Endothelial cell of umbilical vein (primary cell): ENCODE results near the gene MYO9B. TPM values are rescaled to one million over a fixed set of nuclear protein-coding genes. Genes with fewer than 3 reads are reported as not detected.

Source experiments
- BruUV-seq: library from RNA; stranded (reverse); fragments of 400-500 nt; replicated peaks from 2 replicates; lab custom pipeline; 2021; lab: Mats Ljungman, UMichigan
- CTCF ChIA-PET: fragments of 300-600, 350-600 bp; sonication (Branson Sonifier 250); formaldehyde crosslinking; loops from one replicate; lab custom pipeline; 2021; ENCODE audit warnings: antibody characterized with exemption, inconsistent platforms; lab: Charles Lee
- POLR2A ChIA-PET: fragments of 300-600, 350-600 bp; sonication (Branson Sonifier 250); formaldehyde crosslinking; loops from one replicate; lab custom pipeline; 2021; ENCODE audit warnings: antibody characterized with exemption, inconsistent platforms; lab: Charles Lee
- DNase-seq: peaks from one replicate; pipeline ENCODE4 v3.0.0-alpha.2; 2011; ENCODE audit warnings: low read depth, low spot score
- FAIRE-seq: peaks from 2 replicates; lab custom pipeline; 2011; peaks lifted over from hg19 to GRCh38; lab: Jason Lieb, UNC
- H2AFZ ChIP-seq: 2 replicates; pipeline ENCODE4 v1.6.0; 2012; ENCODE audit warnings: low read depth, low read length, control low read depth, inconsistent platforms
- H3K27ac ChIP-seq: 2 replicates; pipeline ENCODE4 v1.5.1; 2011; ENCODE audit warnings: low read depth, mild to moderate bottlenecking, control low read depth, low read length, moderate library complexity; ENCODE audit not compliant: insufficient read depth
- H3K27me3 ChIP-seq, 2 experiments: 2 replicates each; pipeline versions ENCODE4 v1.6.0 to v1.6.1; 2011; ENCODE audit warnings: low read length in 2 of 2, mixed read lengths in 1 of 2; ENCODE audit not compliant: control insufficient read depth in 2 of 2, insufficient read depth in 2 of 2
- H3K36me3 ChIP-seq, 2 experiments: 2 replicates in 1 of 2; 3 replicates in 1 of 2; pipeline ENCODE4 v1.5.1; 2011; ENCODE audit warnings: low read length in 2 of 2, mild to moderate bottlenecking in 1 of 2, moderate library complexity in 1 of 2; ENCODE audit not compliant: control insufficient read depth in 2 of 2, insufficient read depth in 2 of 2; ENCODE audit errors: extremely low read depth in 1 of 2
- H3K4me1 ChIP-seq: 3 replicates; pipeline ENCODE4 v1.5.1; 2011; ENCODE audit warnings: mild to moderate bottlenecking, low read length; ENCODE audit not compliant: control insufficient read depth, insufficient read depth; ENCODE audit errors: extremely low read depth
- H3K4me2 ChIP-seq: 2 replicates; pipeline ENCODE4 v1.6.1; 2011; ENCODE audit warnings: low read length, control low read depth, mixed read lengths; ENCODE audit not compliant: insufficient read depth
- H3K4me3 ChIP-seq, 3 experiments: fragments of 200-600 bp in 1 of 3; sonication (generic), shearing (Covaris generic) in 1 of 3; replicated peaks in 1 of 3; 2 replicates each; pipeline ENCODE4 v1.5.1; 2011 to 2016; ENCODE audit warnings: control low read depth in 3 of 3, low read length in 3 of 3, mild to moderate bottlenecking in 2 of 3, inconsistent platforms in 1 of 3, low read depth in 1 of 3, moderate library complexity in 1 of 3; ENCODE audit not compliant: insufficient read depth in 1 of 3
- H3K79me2 ChIP-seq: 2 replicates; pipeline ENCODE4 v1.6.0; 2012; ENCODE audit warnings: low read length, inconsistent platforms; ENCODE audit not compliant: control insufficient read depth, insufficient read depth
- H3K9ac ChIP-seq: replicated peaks from 2 replicates; pipeline ENCODE3; 2011; ENCODE audit warnings: low read length, control low read depth; ENCODE audit not compliant: insufficient read depth; ENCODE audit errors: extremely low read depth
- H3K9me1 ChIP-seq: replicated peaks from 3 replicates; pipeline ENCODE4 v1.6.0; 2011; ENCODE audit warnings: mild to moderate bottlenecking, low read length; ENCODE audit not compliant: control insufficient read depth, insufficient read depth; ENCODE audit errors: extremely low read depth
- H3K9me3 ChIP-seq: replicated peaks from 2 replicates; pipeline ENCODE4 v1.5.1; 2012; ENCODE audit warnings: low read length, inconsistent platforms; ENCODE audit not compliant: control insufficient read depth, insufficient read depth
- H4K20me1 ChIP-seq: replicated peaks from 2 replicates; pipeline ENCODE3; 2011; ENCODE audit warnings: mild to moderate bottlenecking, low read length; ENCODE audit not compliant: control insufficient read depth, insufficient read depth; ENCODE audit errors: extremely low read depth
- EZH2 ChIP-seq: IDR thresholded peaks from 2 replicates; pipeline ENCODE4 v1.6.1; 2012; ENCODE audit warnings: borderline replicate concordance, low read depth, mild to moderate bottlenecking, moderate library complexity, low read length, inconsistent platforms; ENCODE audit not compliant: severe bottlenecking
- FOS ChIP-seq: IDR thresholded peaks from 2 replicates; pipeline ENCODE4 v1.6.1; 2011; ENCODE audit warnings: mild to moderate bottlenecking, low read length, moderate library complexity, borderline replicate concordance; ENCODE audit not compliant: insufficient read depth
- GATA2 ChIP-seq: IDR thresholded peaks from 2 replicates; pipeline ENCODE4 v1.7.0; 2011; ENCODE audit warnings: low read depth, mild to moderate bottlenecking, moderate library complexity, mixed read lengths, low read length; ENCODE audit not compliant: insufficient read length, insufficient read depth
- JUN ChIP-seq: IDR thresholded peaks from 2 replicates; pipeline ENCODE4 v1.6.1; 2011; ENCODE audit warnings: borderline replicate concordance, low read depth; ENCODE audit not compliant: insufficient read length, insufficient read depth
- MYC ChIP-seq: IDR thresholded peaks from one replicate; pipeline ENCODE4 v1.6.1; 2011; ENCODE audit warnings: mild to moderate bottlenecking, low read depth, low read length
- POLR2A ChIP-seq: IDR thresholded peaks from 2 replicates; pipeline ENCODE4 v1.6.1; 2012; ENCODE audit warnings: low read depth, mild to moderate bottlenecking, control low read depth, low read length
- POLR2AphosphoS5 ChIP-seq: IDR thresholded peaks from 2 replicates; pipeline ENCODE4 v1.6.1; 2012; ENCODE audit warnings: low read depth, mild to moderate bottlenecking, control low read depth, low read length, moderate library complexity; ENCODE audit not compliant: insufficient read depth
- dilution Hi-C: fragments of 300-500 bp; cut with MboI; formaldehyde crosslinking; loops from one replicate; pipeline ENCODE4 v1.15.0; 2019; ENCODE audit warnings: low sequenced_read_pairs; ENCODE audit not compliant: extremely low pct_ligation_motif_present
- intact Hi-C: fragments of 100-400 bp; cut with micrococcal nuclease; formaldehyde crosslinking; loops from one replicate; pipeline ENCODE4 v1.10.0; 2022
- polyA plus RNA-seq, 4 experiments: library from polyadenylated mRNA; depleted of rRNA in 3 of 4; stranded (reverse) in 3 of 4; unstranded in 1 of 4; fragments of >200 nt; gene quantifications; 2 replicates each; pipeline versions ENCODE4 v1.2.1 to v1.2.3, GENCODE V29; 2011 to 2012; ENCODE audit warnings: missing spikeins in 1 of 4
- total RNA-seq: library from RNA; stranded (reverse); gene quantifications from 2 replicates; pipeline ENCODE4 v1.2.3, GENCODE V29; 2021
- TF ChIP-seq, protein P1 (sequence below): IDR thresholded peaks from 2 replicates; pipeline ENCODE4 v1.6.1; 2011; ENCODE audit not compliant: insufficient read depth, insufficient read length
- TF ChIP-seq, protein P2 (sequence below), 2 donors: IDR thresholded peaks; 1 replicate in 1 of 2; 2 replicates in 1 of 2; pipeline ENCODE4 v1.5.1; 2011; ENCODE audit warnings: low read length in 2 of 2, mild to moderate bottlenecking in 2 of 2, moderate library complexity in 2 of 2, control low read depth in 1 of 2, inconsistent platforms in 1 of 2, low read depth in 1 of 2; ENCODE audit not compliant: insufficient read depth in 1 of 2; ENCODE audit errors: extremely low read depth in 1 of 2

MYO9B gene
- total and polyA plus RNA-seq, 2 donors (not counting 3 experiments of a cell fraction or from before 2014, with no cell fraction given) = 64.4 to 119 TPM

DNA sequence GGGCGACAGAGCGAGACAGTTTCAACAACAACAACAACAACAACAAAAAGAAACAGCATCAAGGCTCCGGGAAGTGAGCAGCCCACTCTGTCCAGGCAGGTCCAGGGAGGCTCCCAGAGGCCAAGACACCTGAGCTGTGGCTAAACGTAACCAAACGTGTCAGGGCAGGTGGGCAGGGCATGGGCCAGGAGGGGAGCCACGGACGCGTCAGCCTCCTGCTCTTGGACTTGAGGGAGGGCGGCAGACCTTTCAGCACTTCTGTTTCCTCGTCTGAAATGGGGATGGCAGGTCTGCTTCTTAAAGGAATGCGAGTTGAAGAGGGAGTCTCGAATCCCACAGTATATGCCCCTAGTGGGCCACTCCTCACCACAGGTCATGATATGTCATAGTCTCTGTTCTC, 53.8 kb downstream of the MYO9B start:
- intact Hi-C loops = no loop called here
- H3K27ac ChIP-seq = no peak overlapping the region
- ChIA-PET CTCF (interaction anchor here (0.6 kb wide), 1 partner anchor 18 kb away, joined by 3 read pairs; no protein-coding TSS in a partner anchor), POLR2A (no interaction called here)
- dilution Hi-C loops = no loop called here
- no peak overlapping the region for H3K4me2 ChIP-seq
- no TSS peak for BruUV-seq
- H3K4me3 ChIP-seq = no peak overlapping the region
- FAIRE-seq = no peak
- H3K9me1 ChIP-seq = no peaks in the 10 kb centered on the region
- peaks cover 13% of the 10 kb centered on the region for H3K79me2 ChIP-seq
- H4K20me1 ChIP-seq = no peaks in the 10 kb centered on the region
- H2AFZ ChIP-seq = no peak overlapping the region
- no peak for TF ChIP-seq EZH2
- TF ChIP-seq MYC = no peak
- TF ChIP-seq, protein P1, sequence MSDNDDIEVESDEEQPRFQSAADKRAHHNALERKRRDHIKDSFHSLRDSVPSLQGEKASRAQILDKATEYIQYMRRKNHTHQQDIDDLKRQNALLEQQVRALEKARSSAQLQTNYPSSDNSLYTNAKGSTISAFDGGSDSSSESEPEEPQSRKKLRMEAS = no peak
- no peak for TF ChIP-seq POLR2A
- TF ChIP-seq GATA2 = no peak
- TF ChIP-seq JUN = no peak
- TF ChIP-seq POLR2AphosphoS5 = no peak
- TF ChIP-seq FOS = no peak
- TF ChIP-seq, protein P2, sequence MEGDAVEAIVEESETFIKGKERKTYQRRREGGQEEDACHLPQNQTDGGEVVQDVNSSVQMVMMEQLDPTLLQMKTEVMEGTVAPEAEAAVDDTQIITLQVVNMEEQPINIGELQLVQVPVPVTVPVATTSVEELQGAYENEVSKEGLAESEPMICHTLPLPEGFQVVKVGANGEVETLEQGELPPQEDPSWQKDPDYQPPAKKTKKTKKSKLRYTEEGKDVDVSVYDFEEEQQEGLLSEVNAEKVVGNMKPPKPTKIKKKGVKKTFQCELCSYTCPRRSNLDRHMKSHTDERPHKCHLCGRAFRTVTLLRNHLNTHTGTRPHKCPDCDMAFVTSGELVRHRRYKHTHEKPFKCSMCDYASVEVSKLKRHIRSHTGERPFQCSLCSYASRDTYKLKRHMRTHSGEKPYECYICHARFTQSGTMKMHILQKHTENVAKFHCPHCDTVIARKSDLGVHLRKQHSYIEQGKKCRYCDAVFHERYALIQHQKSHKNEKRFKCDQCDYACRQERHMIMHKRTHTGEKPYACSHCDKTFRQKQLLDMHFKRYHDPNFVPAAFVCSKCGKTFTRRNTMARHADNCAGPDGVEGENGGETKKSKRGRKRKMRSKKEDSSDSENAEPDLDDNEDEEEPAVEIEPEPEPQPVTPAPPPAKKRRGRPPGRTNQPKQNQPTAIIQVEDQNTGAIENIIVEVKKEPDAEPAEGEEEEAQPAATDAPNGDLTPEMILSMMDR (IDR thresholded peaks at IDR 0.05; ENCODE audit: extremely low read depth in 1 of 2, insufficient read depth in 1 of 2, low read depth in 1 of 2, low read length in 2 of 2) = no peak
- peaks cover 5% of the 10 kb centered on the region for H3K4me1 ChIP-seq
- H3K9ac ChIP-seq = no peak overlapping the region
- H3K36me3 ChIP-seq = peaks cover 0 to 4% of the 10 kb centered on the region in 2 experiments
- DNase-seq = no peak
- no peaks in the 10 kb centered on the region for H3K9me3 ChIP-seq
- H3K27me3 ChIP-seq = no peaks in the 10 kb centered on the region
